Right renal cortex interstitium (tissue), 3 donors: ENCODE results near the gene FOXE1. TPM values are rescaled to one million over a fixed set of nuclear protein-coding genes. Genes with fewer than 3 reads are reported as not detected.

Experiments
- DNase-seq, 3 donors: peaks; one replicate each; pipeline ENCODE4 v3.0.0-alpha.2; 2013; ENCODE audit warnings: low read depth in 3 of 3, low spot score in 2 of 3
- polyA plus RNA-seq, 3 donors: library from polyadenylated mRNA; unstranded; fragments of 120-200 nt; gene quantifications; one replicate each; pipeline ENCODE4 v1.2.1, GENCODE V29; 2013; ENCODE audit not compliant: insufficient read length in 3 of 3

The FOXE1 gene
- polyA plus RNA-seq, 3 donors, result 0.04 TPM; not detected in 2

DNA sequence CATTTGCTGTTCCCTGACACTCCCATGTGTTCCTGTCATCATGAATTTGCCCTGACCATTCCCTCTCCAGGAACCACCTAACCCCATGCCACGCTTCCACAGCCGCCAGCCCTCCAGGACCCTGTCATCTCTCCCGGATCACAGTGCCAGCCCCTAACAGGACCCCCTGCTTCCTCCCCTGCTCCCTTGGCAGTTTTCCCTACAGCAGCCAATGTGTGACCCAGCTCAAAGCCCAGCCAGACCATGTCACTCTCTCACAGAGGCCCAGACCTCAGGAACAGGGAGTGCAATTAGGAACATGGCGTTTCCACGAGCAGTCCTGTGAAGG, 8.1 kb downstream of the FOXE1 start:
- DNase-seq, result no peak

DNA sequence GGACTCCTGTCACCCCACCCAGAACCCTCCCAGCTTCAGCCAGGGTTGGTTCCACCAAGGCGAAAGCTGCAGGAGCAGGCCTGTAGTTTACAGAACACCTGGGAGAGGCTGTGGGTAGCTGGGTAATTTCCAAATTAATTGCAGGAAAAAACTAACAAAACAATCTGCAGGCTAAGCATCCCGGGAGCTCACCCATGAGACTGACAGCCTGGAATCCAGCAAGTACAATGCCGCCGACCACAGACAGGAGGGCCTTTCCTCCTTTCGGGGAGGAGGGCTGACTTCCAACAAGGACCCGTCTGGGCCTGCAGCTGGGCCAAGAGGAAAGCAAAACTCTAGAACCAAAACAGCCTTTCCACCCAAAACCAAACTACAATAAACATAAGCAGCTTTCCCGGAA, 10.3 kb downstream of the FOXE1 start:
- DNase-seq, result no peak

DNA sequence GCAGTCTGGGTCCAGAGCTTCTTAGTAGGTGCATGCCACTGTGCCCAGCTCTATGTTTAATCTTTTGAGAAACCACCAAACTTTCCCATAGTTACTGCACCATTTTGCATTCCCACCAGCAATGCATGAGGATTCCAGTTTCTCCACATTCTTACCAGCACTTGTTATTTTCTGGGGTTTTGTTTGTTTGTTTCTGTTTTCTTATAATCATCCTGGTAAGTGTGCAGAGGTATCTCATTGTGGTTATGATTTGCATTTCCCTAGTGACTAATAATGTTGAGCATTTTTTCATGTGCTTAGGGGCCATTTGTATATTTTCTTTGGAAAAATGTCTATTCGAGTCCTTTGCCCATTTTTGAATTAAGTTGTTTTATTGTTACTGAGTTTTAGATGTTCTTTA, 11.4 kb downstream of the FOXE1 start:
- no peak for DNase-seq

DNA sequence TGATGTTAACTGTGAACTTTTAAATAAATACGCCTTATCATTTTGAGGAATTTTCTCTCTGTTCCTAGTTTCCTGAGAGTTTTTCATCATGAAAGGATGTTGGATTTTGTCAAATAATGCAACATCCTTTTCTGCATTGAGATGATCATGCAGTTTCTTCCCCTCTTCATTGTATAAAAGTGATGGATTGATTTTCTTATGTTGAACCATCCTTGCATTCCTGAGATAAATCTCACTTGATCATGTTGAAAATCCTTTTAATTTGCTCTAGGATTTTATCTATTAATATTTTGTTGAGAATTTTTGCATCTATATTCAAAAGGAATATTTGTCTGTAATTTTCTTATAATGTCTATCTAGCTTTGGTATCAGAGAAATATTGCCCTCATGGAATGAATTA, 13.3 kb downstream of the FOXE1 start:
- DNase-seq, result no peak

DNA sequence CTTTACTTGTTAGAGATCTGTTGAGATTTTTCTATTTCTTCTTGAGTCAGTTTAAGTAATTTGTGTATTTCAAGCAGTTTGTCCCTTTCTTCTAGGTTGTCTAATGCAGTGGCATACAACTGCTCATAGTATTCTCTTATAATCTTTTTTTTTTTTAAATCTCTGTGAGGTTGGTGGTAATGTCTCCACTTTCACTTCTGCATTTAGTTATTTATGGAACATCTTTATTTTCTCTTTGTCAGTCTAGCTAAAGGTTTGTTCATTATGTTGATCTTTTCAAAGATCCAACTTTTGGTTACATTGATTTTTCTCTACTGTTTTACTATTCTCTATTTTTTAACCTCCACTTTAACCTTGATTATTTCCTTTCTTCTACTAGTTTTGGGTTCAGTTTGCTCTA, 13.8 kb downstream of the FOXE1 start:
- DNase-seq, result no peak

DNA sequence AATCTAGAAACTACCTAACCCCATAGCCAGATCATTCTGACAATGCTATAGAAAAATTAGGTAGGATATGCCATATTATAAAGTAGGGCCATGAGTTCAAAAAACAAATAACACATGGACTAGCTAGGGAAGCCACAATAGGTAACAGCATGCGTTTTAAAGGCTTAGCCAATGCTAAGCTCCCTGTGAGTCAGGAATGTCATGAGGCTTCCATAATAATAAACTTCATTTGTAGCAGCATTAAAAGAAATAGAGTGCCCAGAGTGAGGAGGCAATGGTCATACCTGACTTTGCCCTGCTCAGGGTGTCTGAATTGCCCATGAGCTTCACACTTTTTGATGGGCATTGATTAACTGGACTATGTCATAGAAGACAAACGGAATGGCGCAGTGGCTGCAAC, 15.8 kb downstream of the FOXE1 start:
- no peak for DNase-seq

DNA sequence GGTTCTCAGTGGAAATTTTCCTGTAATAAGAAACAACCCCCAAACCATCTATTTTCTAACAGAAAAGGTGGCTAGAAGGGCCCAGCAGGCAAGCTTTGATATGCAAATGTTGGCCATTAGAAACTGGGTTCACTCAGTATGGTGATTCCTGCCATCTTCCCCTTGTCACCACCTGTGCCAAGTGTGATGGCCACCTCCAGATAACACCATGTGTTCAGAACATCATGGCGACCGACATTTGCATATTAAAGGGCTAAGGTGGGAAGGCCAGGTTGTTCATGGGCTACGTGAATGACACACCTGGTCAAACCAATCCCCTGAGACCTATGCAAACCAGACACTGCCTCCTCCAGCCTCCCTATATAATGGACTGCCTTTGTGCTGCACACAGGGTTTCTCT, 20.4 kb downstream of the FOXE1 start:
- DNase-seq, result no peak

DNA sequence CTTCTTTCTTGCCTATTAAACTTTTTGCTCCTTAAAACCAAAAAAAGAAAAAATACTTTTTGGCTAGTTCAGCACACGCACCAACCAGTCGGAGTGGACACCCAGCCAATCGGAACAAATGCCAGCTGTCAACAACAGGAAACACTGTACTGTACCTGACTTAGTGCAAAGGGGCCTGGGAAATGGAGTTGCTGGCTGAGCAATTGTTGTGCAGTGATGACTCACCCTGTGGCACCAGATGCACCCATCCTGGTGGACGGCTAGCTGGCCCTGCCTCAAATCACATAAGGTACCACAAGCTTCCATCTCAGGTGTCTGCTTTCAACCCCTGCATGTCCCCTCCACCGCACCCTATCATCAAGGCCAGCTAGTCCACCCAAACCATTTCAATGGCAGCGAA, 20.9 kb downstream of the FOXE1 start:
- DNase-seq, result no peak

DNA sequence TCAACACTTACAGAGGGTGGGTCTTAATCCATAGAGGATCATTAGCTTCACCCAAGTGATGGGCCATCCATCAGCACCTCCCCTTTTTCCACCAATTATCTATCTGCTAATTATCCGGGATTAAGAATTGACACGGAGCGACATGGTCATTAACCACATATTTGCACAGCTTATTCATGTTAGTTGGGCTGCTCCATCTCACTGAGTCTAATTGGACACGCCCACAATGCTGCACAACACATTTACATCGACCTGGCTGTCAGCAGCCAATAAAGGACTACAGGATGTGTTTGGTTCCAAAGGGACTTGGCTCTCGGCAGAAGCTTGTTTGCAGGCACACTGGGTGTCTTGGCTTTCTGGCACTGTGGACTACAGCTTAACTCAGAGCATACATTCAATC, 21.6 kb downstream of the FOXE1 start:
- DNase-seq, result no peak

DNA sequence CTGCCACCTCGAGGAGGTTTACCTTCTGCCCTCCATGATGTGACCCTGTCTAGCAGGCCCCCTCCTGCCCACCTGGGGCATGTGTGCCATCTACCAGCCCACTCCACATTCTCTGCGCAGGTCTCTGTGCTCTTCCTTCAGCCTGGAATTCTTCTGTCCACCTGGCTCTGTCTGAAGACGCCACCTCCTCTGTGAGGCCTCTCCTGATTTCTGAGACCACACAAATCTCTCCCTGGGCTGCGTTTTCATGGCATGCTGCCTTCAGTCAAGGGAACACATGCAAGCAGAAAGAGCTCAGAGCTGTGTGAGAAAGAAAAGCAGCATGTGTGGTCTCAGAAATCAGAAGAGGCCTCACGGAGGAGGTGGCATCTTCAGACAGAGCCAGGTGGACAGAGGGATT, 22.1 kb downstream of the FOXE1 start:
- no peak for DNase-seq

DNA sequence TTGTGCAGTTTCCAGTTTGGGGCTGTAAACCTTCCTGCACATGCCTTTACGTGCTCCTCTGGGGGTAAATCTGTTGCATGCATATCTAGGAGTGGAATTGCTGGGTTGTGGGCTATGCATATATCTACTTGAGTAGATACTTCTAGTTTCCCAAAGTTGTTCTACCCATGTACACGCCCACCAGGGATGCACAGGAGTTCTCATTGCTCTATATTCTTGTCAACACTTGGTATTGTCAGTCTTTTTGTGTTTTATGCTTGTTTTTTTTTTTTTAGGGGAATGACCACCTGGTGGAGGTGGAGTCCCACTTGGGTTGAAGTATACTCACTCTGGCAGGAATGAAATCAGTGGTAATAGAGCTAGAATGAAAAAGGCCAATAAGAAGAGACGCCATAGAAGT, 23.0 kb downstream of the FOXE1 start:
- no peak for DNase-seq

DNA sequence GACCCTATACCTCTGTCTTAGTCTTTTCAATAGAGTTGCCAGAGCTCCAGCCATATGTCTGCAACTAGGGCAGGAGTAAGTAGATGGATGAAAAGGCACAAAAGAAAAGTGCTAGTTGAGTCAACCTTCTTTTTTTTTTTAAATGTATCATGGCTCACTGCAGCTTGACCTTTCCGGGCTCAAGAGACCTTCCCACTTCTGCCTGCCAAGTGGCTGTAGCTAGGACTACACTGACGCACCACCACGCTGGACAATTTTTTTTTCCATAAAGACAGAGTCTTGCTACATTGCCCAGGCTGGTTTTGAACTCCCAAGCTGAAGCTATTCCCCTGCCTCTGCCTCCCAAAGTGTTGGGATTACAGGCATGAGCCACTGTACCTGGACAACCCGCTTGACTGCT, 27.3 kb downstream of the FOXE1 start:
- DNase-seq, result no peak

DNA sequence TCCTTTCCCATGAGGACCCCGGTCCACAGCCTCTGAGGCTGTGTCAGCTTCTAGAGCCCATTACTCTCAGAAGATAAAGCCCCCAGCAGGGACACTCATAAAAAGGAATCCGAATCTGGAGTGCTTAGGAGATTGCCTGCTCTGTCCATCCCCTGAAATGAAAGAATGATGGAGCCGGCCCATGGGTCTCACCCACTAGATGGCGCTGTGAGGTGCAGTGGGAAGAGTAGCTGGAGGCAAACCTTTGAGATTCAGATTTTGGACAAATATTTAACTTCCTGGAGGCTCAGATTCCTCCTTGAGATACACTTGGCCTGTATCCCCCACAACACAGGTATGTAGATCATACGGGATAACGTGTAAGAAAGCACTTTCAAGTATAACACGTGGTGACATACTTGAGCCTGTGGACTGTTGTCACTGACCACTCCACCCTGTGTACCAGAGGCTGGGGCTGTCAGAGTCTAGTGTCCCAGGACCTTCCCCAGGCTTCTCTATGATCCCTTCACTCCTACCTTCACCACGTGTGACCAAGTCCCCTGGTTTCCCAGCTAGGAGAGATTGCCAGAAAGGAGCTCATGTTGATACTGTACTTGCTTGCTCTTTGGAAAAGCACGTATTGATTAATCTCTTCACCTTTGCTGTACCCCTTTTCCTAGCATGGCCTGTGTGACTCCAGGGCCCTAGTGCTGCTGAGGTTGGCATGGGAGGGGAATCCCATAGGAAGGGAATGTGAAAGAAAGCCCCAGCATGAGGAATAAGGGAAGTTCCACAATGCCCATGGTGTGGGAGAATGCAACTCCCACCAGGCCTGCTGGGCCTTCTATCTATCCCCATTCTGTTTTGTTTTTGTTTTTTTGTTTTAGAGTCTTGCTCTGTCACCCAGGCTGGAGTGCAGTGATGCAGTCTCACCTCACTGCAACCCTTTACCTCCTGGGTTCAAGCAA, 37.2 kb downstream of the FOXE1 start:
- no peak for DNase-seq

DNA sequence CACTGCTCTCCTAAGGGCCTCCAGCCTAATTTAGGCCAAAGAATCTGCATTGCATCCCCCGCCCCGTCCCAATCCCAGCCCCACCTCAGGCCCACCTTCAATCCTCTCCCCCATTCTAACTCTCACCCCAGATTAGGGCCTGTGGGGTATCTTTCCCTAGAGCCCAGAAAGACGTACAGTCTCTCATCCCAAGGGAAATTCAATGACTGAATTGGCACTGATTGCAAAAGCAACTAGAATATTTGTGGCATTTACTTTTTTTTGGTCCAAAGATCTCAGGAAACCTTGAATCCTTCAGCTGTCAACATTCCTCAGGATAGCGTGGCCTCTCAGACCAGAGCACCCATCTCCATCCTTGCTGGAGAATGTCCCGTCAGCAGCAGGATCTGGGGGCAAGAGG, 38.7 kb downstream of the FOXE1 start:
- DNase-seq, result no peak

DNA sequence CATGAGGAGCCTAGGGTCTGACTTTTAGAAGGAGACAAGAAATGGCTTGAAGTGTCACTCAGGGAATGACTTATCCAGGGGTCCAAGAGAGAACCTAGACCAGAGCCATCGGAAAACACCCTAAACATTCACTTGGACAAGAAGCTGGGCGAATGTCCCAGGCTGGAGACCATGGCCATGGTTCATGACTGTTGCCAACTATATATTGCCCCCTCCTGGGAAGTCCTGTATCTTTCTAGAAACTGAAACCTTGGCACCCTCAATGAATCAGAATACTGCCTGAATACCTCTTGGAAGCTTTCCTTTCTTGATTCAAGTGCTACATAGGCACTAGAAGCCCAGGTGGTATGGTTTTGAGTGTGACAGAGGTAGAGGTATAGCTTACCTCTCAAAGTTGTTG, 39.4 kb downstream of the FOXE1 start:
- DNase-seq, result no peak

DNA sequence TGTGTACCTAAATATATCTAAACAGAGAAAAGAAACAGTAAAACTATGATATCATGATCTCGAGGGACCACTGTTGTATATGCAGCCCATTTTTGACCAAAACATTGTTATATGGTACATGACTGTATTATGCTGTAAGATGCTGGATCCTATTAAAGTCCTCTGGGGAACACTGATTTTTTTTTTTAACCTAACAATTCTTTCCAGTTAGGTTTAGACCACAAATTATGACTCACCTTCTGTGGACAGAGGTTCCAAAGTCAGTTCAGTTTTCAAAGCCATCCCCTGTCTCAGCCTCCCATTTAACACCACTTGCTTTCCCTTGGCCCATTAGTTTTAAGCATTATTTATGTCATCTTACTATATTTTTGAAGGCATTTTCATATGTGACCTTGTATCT, 42.2 kb downstream of the FOXE1 start:
- DNase-seq, result no peak

DNA sequence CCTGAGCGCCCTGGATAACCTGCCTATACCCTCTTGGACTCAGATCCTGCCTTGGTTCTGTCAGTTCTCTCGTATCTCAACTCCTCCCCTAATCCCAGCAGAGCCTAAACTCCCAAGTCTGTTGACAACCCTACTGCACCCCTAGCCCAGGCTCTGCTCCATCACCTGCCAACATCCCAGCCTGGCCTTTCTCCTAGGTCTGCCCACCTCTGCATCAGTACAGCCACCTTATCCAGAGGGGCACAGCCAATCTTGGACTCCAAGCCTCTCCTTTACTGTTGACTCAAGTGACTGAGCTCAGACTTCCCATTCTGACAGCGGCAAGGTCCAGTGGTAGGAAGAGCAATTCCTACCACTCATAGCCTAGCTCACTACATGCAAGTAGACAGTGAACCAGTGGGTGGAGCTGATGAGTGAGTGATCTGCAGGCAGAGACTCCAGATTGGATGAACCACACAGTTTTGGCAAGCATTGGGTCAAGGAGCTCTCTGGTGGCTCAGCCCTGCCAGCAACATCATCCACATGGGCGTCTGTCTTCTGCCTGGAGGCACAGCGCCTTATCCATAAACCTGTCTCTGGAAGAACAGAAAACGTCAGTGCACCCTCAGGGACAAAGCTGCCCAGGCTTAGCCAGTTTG, 42.8 kb downstream of the FOXE1 start:
- no peak for DNase-seq

DNA sequence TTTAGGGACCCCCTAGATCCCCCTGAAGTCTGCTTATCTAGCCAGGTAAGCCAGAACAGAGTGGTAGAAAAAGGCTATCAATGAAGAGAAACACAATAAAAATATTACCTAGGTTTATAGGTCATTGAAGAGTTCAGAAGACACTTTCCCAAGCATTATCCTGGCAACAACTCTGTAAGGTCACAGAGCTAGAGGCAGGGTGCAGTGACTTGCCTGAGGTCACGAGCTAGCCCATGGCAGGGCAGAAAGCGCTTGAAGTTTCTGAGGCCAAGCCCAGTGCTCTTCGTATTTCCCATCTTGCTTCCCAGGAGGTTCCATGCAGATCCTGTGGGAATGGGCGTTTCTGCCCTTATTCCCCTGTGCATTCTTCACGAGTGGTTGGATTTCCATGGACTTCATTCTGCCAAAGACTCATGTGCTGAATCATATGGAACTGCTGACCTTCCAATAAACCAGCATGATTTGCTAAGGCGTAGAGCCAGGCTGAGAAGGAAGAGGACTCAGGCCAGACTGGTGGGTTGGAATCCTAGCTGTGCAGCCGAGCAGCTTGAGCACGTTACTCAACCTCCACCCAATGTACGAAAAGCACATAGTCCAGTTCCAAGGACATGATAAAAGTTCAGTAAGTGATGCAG, 47.2 kb downstream of the FOXE1 start:
- DNase-seq, result no peak

DNA sequence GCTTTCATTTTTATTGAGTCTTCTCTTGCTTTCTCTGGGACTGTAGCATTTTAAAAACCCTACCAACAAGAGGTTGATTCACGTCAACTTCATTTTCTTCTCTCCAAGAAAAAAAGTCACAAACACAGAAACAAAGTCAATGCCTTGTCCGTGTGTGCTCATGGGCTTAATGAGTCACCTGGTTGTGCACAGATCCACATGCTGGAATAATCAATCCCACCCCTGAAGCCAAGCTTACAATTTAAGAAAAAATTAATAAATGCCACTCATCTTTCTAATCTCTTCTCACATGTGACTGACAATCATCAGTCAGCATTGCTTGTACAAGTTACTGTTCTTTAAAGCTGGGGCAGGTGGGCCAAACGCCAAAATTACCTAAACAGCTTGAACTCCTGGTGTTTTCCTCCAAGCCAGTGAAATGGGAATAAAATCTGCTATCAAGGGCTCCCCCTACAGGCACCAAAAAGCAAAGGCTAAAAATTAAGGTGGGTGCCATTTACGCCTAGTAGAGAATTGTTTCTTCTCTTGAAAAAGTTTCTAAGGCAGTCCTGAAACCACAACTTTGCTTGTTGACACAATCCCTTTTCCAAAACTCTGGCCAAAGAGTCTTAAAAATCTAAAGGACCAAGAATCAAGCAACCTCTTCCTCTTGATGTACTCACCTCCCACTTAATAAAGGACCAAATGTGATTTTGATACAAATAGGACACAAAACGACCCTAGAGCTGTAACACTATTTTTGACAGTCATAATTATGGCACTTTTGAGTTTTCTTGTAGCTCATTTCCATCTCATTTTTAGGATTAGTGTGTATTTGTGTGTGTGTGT, 47.9 kb downstream of the FOXE1 start:
- no peak for DNase-seq

DNA sequence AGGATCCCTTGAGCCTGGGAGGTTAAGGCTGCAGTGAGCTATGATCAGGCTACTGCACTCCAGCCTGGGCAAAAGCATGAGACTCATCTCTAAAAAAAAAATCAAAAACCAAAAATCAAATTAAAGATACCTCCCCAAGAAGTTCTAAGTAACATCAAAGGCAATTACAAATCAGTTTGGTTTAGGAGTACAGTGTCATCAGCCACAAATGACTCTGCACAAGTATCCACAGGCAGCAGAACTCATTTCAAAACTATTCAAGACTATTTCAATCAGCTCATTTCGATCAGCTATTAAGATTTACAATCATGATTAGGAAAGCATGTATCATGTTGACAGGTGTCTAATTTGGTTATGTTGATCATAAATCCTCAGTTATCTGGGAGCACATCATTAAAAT, 50.2 kb downstream of the FOXE1 start:
- DNase-seq, result no peak

DNA sequence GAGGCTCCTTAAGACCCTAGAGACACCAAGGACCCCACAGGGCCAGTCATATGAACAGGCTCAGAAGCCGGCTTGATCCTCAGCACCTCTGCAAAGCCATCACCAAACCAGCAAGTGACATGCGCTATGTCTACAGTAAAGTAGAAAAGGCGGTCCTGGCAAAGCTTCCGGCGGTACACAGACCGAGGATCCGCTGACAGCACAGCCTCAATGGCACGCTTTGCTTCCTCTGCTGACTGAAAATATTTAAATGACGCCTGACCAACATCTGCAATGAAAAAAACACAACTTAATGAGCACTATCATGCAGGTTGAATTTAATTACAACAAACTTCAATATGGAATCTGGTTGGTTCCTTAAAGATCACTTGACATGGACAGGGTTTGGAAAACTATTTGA, 51.7 kb downstream of the FOXE1 start:
- no peak for DNase-seq
